Measurements from ENCODE around the gene PXMP4. TPM values are rescaled to one million over a fixed set of nuclear protein-coding genes. Genes with fewer than 3 reads are reported as not detected.
A peak's percentile ranks its signal among the peaks of the same experiment; 100 is the strongest.

Gene PXMP4
- total and polyA plus RNA-seq, 2 of the 4 experiments (the other 2 are of a cell fraction), result 3.6 to 7.1 TPM

DNA sequence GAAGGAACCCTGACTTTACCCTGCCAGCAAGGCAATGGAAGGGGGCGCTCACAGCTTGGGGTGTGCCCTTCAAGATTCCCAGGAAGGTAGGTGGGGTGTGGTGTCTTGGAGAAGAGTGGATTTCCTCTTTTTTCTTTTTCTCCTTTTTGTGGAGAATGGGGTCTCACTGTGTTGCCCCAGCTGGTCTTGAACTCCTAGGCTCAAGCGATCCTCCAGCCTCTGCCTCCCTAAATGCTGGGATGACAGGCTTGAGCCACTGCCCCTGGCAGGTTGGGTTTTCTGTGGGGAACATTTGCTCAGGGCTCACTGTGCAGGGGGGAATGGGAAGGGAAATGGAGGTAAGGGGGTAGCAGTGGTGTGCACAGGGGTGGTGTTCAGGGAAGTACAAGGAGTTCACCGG, 7.7 kb upstream of the PXMP4 start:
- Histone ChIP-seq H3K56ac (ENCODE audit: extremely low read depth, insufficient read depth, low read length) (no peak overlapping the region), H4K5ac (ENCODE audit: low read depth, low read length) (no peak overlapping the region), H3K4me2 (ENCODE audit: low read depth, low read length) (no peak overlapping the region), H3K9me1 (ENCODE audit: insufficient read depth, low read length) (peaks cover 7% of the 10 kb centered on the region; the same call in 1 of the 2 replicates), H2AK5ac (ENCODE audit: low read depth, low read length) (no peak overlapping the region), H3K14ac (replicated peaks; ENCODE audit: low read depth, low read length) (no peak overlapping the region), H4K20me1 (ENCODE audit: insufficient read depth, low read length) (no peaks in the 10 kb centered on the region), H3K9me3 (ENCODE audit: control insufficient read depth, insufficient read depth, low read length) (no peaks in the 10 kb centered on the region), H3K27ac (ENCODE audit: insufficient read depth, low read length) (no peak overlapping the region), H4K8ac (ENCODE audit: low read depth in 2 of 2, low read length in 2 of 2) (no peak overlapping the region), H2BK5ac (ENCODE audit: low read depth, low read length, poor library complexity, severe bottlenecking) (no peak overlapping the region), H2AFZ (replicated peaks; ENCODE audit: low read length, poor library complexity) (no peak overlapping the region), H4K91ac (ENCODE audit: insufficient read depth, low read depth, low read length) (no peak overlapping the region), H3K79me1 (ENCODE audit: low read depth in 1 of 2, low read length in 2 of 2) (peaks cover 5 to 9% of the 10 kb centered on the region in 2 experiments; a peak in 3 of 4 replicates), H3K18ac (ENCODE audit: low read depth, low read length) (no peak overlapping the region), H3K4ac (ENCODE audit: low read depth, low read length) (no peak overlapping the region), H3K4me1 (ENCODE audit: control insufficient read depth, insufficient read depth, low read length) (peaks cover 9% of the 10 kb centered on the region), H2BK20ac (ENCODE audit: low read depth, low read length) (no peak overlapping the region), H2BK15ac (ENCODE audit: low read depth, low read length) (no peak overlapping the region), H3K27me3 (ENCODE audit: control insufficient read depth, insufficient read depth, low read length) (no peaks in the 10 kb centered on the region; the same call in 1 of the 2 replicates), H2BK120ac (ENCODE audit: low read depth, low read length) (no peak overlapping the region), H2AK9ac (replicated peaks; ENCODE audit: low read depth, low read length, poor library complexity) (peak overlapping the region; percentile 10), H3K4me3 (ENCODE audit: insufficient read depth, low read depth, low read length) (no peak overlapping the region), H3K9ac (ENCODE audit: low read depth, low read length) (no peak overlapping the region), H3K23ac (ENCODE audit: low read depth, low read length) (no peak overlapping the region), H3K36me3 (ENCODE audit: control insufficient read depth, insufficient read depth, low read length) (no peaks in the 10 kb centered on the region)
- ChIA-PET CTCF (no interaction called here), POLR2A (ENCODE audit: unreplicated experiment) (interaction anchor here (0.6 kb wide), 1 partner anchor 59 kb away, joined by 11 read pairs; no protein-coding TSS in a partner anchor)
- 100% methylated on average over 1 of the region's 3 CpGs; no CpG with 5 or more reads in 1 of the 2 experiments for WGBS, 2 experiments (ENCODE audit: extremely low coverage in 2 of 2, insufficient read length in 1 of 2)
- dilution Hi-C loops (cut with HindIII; ENCODE audit: low sequenced_read_pairs, unreplicated experiment) (no loop called here), in situ Hi-C loops (cut with MboI; ENCODE audit: low sequenced_read_pairs) (no loop called here), intact Hi-C loops (cut with micrococcal nuclease) (no loop called here)
- no peak for DNase-seq
- TF ChIP-seq SMC3 (IDR thresholded peaks at IDR 0.05; ENCODE audit: low read depth, low read length), result no peak
- TF ChIP-seq POLR2A (IDR thresholded peaks at IDR 0.05; ENCODE audit: low read depth, low read length), result no peak
- no peak for TF ChIP-seq RFX5 (IDR thresholded peaks at IDR 0.05; ENCODE audit: low read depth, low read length)
- TF ChIP-seq MXI1 (IDR thresholded peaks at IDR 0.05; ENCODE audit: borderline replicate concordance, low read depth, low read length), result no peak
- TF ChIP-seq, protein P1, sequence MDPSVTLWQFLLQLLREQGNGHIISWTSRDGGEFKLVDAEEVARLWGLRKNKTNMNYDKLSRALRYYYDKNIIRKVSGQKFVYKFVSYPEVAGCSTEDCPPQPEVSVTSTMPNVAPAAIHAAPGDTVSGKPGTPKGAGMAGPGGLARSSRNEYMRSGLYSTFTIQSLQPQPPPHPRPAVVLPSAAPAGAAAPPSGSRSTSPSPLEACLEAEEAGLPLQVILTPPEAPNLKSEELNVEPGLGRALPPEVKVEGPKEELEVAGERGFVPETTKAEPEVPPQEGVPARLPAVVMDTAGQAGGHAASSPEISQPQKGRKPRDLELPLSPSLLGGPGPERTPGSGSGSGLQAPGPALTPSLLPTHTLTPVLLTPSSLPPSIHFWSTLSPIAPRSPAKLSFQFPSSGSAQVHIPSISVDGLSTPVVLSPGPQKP (IDR thresholded peaks at IDR 0.05; ENCODE audit: borderline replicate concordance, low read depth, low read length), result no peak
- no peak for TF ChIP-seq RCOR1 (IDR thresholded peaks at IDR 0.05; ENCODE audit: insufficient replicate concordance, low read length)
- no peak for TF ChIP-seq USF2 (IDR thresholded peaks at IDR 0.05; ENCODE audit: low read depth, low read length)
- no peak for TF ChIP-seq RAD21 (IDR thresholded peaks at IDR 0.05; ENCODE audit: low read length)
- TF ChIP-seq MAZ (IDR thresholded peaks at IDR 0.05; ENCODE audit: borderline replicate concordance, low read depth, low read length), result no peak
- TF ChIP-seq FOS (IDR thresholded peaks at IDR 0.05; ENCODE audit: low read depth, low read length), result no peak
- TF ChIP-seq NFE2L2 (IDR thresholded peaks at IDR 0.05; ENCODE audit: low read depth, low read length), result no peak
- no peak for TF ChIP-seq CHD1 (IDR thresholded peaks at IDR 0.05; ENCODE audit: low read depth, low read length)
- TF ChIP-seq MAFK (IDR thresholded peaks at IDR 0.05; ENCODE audit: low read depth, low read length), result no peak
- TF ChIP-seq CEBPB (IDR thresholded peaks at IDR 0.05; ENCODE audit: low read depth, low read length), result no peak
- TF ChIP-seq, protein P2, sequence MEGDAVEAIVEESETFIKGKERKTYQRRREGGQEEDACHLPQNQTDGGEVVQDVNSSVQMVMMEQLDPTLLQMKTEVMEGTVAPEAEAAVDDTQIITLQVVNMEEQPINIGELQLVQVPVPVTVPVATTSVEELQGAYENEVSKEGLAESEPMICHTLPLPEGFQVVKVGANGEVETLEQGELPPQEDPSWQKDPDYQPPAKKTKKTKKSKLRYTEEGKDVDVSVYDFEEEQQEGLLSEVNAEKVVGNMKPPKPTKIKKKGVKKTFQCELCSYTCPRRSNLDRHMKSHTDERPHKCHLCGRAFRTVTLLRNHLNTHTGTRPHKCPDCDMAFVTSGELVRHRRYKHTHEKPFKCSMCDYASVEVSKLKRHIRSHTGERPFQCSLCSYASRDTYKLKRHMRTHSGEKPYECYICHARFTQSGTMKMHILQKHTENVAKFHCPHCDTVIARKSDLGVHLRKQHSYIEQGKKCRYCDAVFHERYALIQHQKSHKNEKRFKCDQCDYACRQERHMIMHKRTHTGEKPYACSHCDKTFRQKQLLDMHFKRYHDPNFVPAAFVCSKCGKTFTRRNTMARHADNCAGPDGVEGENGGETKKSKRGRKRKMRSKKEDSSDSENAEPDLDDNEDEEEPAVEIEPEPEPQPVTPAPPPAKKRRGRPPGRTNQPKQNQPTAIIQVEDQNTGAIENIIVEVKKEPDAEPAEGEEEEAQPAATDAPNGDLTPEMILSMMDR (conservative IDR thresholded peaks at IDR 0.05; ENCODE audit: low read depth, low read length), result no peak
- TF ChIP-seq BHLHE40 (IDR thresholded peaks at IDR 0.05; ENCODE audit: low read depth, low read length), result no peak
- no peak for ATAC-seq (ENCODE audit: low read depth)
- BruUV-seq (replicated peaks), result no TSS peak
